A549 (cell line): ENCODE data around the gene ANGEL2. TPM values are rescaled to one million over a fixed set of nuclear protein-coding genes. Genes with fewer than 3 reads are reported as not detected.

ENCODE experiments used
- ATAC-seq, 2 experiments: fragments of 200-7000 bp in 1 of 2; fragments of >200 bp in 1 of 2; cut with Nextera tagmentation in 1 of 2; cut with Tn5 transposase in 1 of 2; 3 replicates each; pipeline versions ENCODE4 v1.8.0 to v1.9.1; 2018 to 2020; ENCODE audit warnings: mild to moderate bottlenecking in 1 of 2, moderate library complexity in 1 of 2
- CTCF ChIA-PET: fragments of 300-600 bp; sonication (Branson Sonifier 250); formaldehyde crosslinking; extraction: SDS; loops from one replicate; lab custom pipeline; 2021; ENCODE audit warnings: antibody characterized with exemption, inconsistent platforms; lab: Yijun Ruan, JAX
- POLR2A ChIA-PET: fragments of 350-600 bp; formaldehyde crosslinking; extraction: SDS; loops from one replicate; lab custom pipeline; 2021; ENCODE audit warnings: antibody characterized with exemption, inconsistent platforms; lab: Yijun Ruan, JAX
- DNase-seq, 2 experiments: peaks; one replicate each; pipeline versions ENCODE4 v3.0.0 to v3.0.0-alpha.2; 2011 to 2016; ENCODE audit warnings: low read depth in 1 of 2, low spot score in 1 of 2
- FAIRE-seq: peaks from 2 replicates; lab custom pipeline; 2011; peaks lifted over from hg19 to GRCh38; lab: Jason Lieb, UNC
- H3K27ac ChIP-seq, 2 experiments: fragments of >200 bp; sonication (Bioruptor Twin); formaldehyde crosslinking; 3 replicates each; pipeline ENCODE4 v1.5.1; 2016 to 2017
- H3K4me1 ChIP-seq: fragments of >200 bp; sonication (Bioruptor Twin); formaldehyde crosslinking; 3 replicates; pipeline ENCODE4 v1.6.1; 2016
- H3K4me2 ChIP-seq: fragments of >200 bp; sonication (Bioruptor Twin); formaldehyde crosslinking; 3 replicates; pipeline ENCODE4 v1.6.1; 2016
- H3K4me3 ChIP-seq: fragments of >200 bp; sonication (Bioruptor Twin); formaldehyde crosslinking; 3 replicates; pipeline ENCODE4 v1.5.1; 2016
- H3K9me3 ChIP-seq: fragments of >200 bp; sonication (Bioruptor Twin); formaldehyde crosslinking; 3 replicates; pipeline ENCODE4 v1.6.1; 2016
- CBX8 ChIP-seq: fragments of 200-600 bp; sonication (generic); IDR thresholded peaks from 2 replicates; pipeline ENCODE4 v1.6.1; 2016
- CEBPB ChIP-seq, 2 experiments: fragments of >200 bp in 1 of 2; sonication (Bioruptor Twin) in 1 of 2; formaldehyde crosslinking in 1 of 2; IDR thresholded peaks; 2 replicates each; pipeline ENCODE4 v1.6.1; 2012 to 2016
- CHD2 ChIP-seq: fragments of 150-350 bp; IDR thresholded peaks from 2 replicates; pipeline ENCODE4 v1.6.1; 2014; ENCODE audit warnings: low read length; ENCODE audit not compliant: partially characterized antibody
- EHF ChIP-seq: fragments of 250-450 bp; sonication (Bioruptor Pico); IDR thresholded peaks from 2 replicates; pipeline ENCODE4 v1.5.0; 2020; ENCODE audit warnings: mild to moderate bottlenecking
- EHMT2 ChIP-seq: fragments of 200-600 bp; sonication (generic); IDR thresholded peaks from 2 replicates; pipeline ENCODE4 v1.6.1; 2016; ENCODE audit warnings: antibody characterized with exemption, low read depth, mild to moderate bottlenecking, moderate library complexity
- HOXA7 ChIP-seq: fragments of 250-450 bp; sonication (Bioruptor Pico); IDR thresholded peaks from 2 replicates; pipeline ENCODE4 v1.5.0; 2020; ENCODE audit warnings: mild to moderate bottlenecking, moderate library complexity
- JUN ChIP-seq, 2 experiments: fragments of >200 bp; sonication (Bioruptor Twin); formaldehyde crosslinking; IDR thresholded peaks; 2 replicates in 1 of 2; 3 replicates in 1 of 2; pipeline ENCODE4 v1.6.1; 2016 to 2017
- MAFK ChIP-seq: fragments of 450-650 bp; IDR thresholded peaks from 2 replicates; pipeline ENCODE4 v1.6.1; 2014; ENCODE audit not compliant: partially characterized antibody
- NFE2L2 ChIP-seq: fragments of 150-350 bp; conservative IDR thresholded peaks from 2 replicates; pipeline ENCODE4 v1.6.1; 2014; ENCODE audit warnings: low read length
- NPAS2 ChIP-seq: fragments of 250-450 bp; sonication (Bioruptor Pico); IDR thresholded peaks from 2 replicates; pipeline ENCODE4 v1.8.0; 2022; ENCODE audit warnings: mild to moderate bottlenecking, moderate library complexity, borderline replicate concordance
- POLR2A ChIP-seq: IDR thresholded peaks from 2 replicates; pipeline ENCODE4 v1.6.1; 2012; ENCODE audit warnings: mild to moderate bottlenecking, low read length
- RCOR1 ChIP-seq: fragments of 150-350 bp; IDR thresholded peaks from 2 replicates; pipeline ENCODE4 v1.6.1; 2014; ENCODE audit warnings: antibody characterized with exemption, low read length, low read depth
- RNF2 ChIP-seq: fragments of 200-600 bp; sonication (generic); IDR thresholded peaks from 2 replicates; pipeline ENCODE4 v1.6.1; 2016; ENCODE audit warnings: low read depth, mild to moderate bottlenecking, antibody characterized with exemption, moderate library complexity, borderline replicate concordance
- TP53 ChIP-seq: fragments of 250-450 bp; sonication (Bioruptor Pico); IDR thresholded peaks from 2 replicates; pipeline ENCODE4 v1.5.0; 2021; ENCODE audit warnings: mild to moderate bottlenecking, moderate library complexity
- WGBS: methylation state at CpG from one replicate; pipeline ENCODE4 v1.1.6; 2017; ENCODE audit errors: missing lambda C conversion rate; 5-methylcytosine and 5-hydroxymethylcytosine counted together
- polyA plus RNA-seq, 4 experiments: library from polyadenylated mRNA; depleted of rRNA in 3 of 4; stranded (reverse); fragments of >200 nt; fragmentation: RNase III in 1 of 4; extraction: RNeasy Plus Mini Kit Qiagen cat#74134 plus additional on column Dnase treatment in 1 of 4; gene quantifications; 2 replicates in 3 of 4; 3 replicates in 1 of 4; pipeline ENCODE4 v1.2.3, GENCODE V29; 2011 to 2017
- TF ChIP-seq, protein P1 (sequence below): IDR thresholded peaks from 2 replicates; pipeline ENCODE4 v1.6.1; 2012
- TF ChIP-seq, protein P2 (sequence below): fragments of 450-650 bp; IDR thresholded peaks from 2 replicates; pipeline ENCODE4 v1.6.1; 2014; ENCODE audit warnings: antibody characterized with exemption
- TF ChIP-seq, protein P3 (sequence below): fragments of 250-450 bp; sonication (Bioruptor Pico); IDR thresholded peaks from 2 replicates; pipeline ENCODE4 v1.5.0; 2020; ENCODE audit warnings: low read depth, mild to moderate bottlenecking, moderate library complexity
- TF ChIP-seq, protein P4 (sequence below): fragments of 250-450 bp; sonication (Bioruptor Pico); IDR thresholded peaks from 2 replicates; pipeline ENCODE4 v1.5.0; 2021; ENCODE audit warnings: mild to moderate bottlenecking, moderate library complexity, borderline replicate concordance
- TF ChIP-seq, protein P5 (sequence below): fragments of 150-350 bp; IDR thresholded peaks from 2 replicates; pipeline ENCODE4 v1.6.1; 2014; ENCODE audit warnings: low read depth, mild to moderate bottlenecking, low read length

ANGEL2 gene
- polyA plus RNA-seq, 2 of the 4 experiments (the other 2 are of a cell fraction): 20.4 to 38.9 TPM

DNA sequence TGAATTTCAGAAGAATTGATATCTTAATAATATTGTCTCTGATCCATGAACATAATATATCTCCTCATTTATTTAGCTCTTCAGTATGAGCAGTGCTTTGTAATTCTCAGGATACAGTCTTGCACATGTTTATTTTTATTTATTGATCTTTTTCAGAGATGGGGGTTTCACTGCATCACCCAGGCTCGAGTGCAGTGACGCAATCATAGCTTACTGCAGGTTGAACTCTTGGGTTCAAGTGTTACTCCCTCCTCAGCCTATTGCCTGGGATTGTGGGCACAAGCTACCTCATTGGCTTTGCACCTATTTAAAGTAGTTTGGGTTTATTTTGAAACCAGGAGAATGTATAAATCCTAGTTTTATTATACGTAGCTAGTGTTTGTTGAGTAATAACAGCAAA is 40.1 kb upstream of the ANGEL2 start:
- CTCF ChIA-PET: no interaction called here
- WGBS: 87% methylated on average over 3 of the region's 3 CpGs

DNA sequence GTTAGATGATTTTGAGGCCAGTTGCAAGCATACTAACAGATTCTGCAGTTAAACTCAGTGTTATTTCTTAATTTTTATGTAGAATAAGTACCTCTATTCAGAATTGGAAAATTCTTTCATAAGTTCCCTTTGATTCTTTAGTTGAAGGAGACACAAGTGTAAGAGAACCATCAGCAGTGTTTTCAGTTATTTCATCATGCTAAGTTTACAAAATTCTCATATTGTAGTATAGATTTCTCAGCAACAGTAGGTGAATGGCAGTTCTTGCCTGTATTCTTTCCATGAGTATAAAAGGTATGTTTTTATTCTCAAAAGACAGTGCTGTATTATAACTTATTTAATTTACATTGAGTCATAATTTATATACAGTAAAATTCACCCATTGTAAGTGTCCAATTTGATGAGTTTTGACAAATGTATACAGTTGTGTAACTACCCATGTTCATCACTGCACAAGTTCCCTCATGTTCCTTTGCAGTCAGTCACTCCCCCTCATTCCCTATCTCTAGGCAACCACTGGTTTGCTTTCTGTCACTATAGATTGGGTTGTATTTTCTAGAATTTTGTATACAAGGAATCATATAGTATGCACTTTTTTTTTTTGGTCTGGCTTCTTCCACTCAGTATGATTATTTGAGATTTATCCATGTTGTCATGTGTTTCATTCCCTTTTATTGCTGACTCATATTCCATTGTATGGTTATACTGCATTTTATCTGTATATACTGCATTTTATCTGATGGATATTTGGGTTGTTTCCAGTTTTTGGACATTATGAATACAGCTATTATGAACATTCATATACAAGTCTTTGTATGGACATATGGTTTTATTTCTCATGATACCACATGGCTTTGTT is 39.3 kb upstream of the ANGEL2 start:
- Histone ChIP-seq H3K4me1 (peaks cover 31% of the 10 kb centered on the region), H3K4me2 (peak overlapping the region; percentile 2; the same call in 1 of the 3 replicates), H3K4me3 (no peak overlapping the region), H3K9me3 (no peaks in the 10 kb centered on the region; the same call in 2 of the 3 replicates), H3K27ac (0 out of 6 replicates have a peak overlapping the region, but pooled peaks of 1 of the 2 experiments have one; percentile 14)
- FAIRE-seq (no peak), DNase-seq (no peak), ATAC-seq (no peak)
- ChIA-PET POLR2A (no interaction called here), CTCF (no interaction called here)
- TF ChIP-seq MAFK (peak; percentile 89), NFE2L2 (0 out of 2 replicates have a peak, but pooled peaks have one; percentile 11), RNF2 (no peak)

More for the DNA sequence above, 40.1 kb upstream of the ANGEL2 start:
- Histone ChIP-seq H3K27ac (no peak overlapping the region), H3K4me3 (no peak overlapping the region), H3K4me1 (peaks cover 28% of the 10 kb centered on the region)
- no peak for FAIRE-seq
- no peak for ATAC-seq
- TF ChIP-seq, protein P1, sequence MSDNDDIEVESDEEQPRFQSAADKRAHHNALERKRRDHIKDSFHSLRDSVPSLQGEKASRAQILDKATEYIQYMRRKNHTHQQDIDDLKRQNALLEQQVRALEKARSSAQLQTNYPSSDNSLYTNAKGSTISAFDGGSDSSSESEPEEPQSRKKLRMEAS: no peak
- TF ChIP-seq, protein P2, sequence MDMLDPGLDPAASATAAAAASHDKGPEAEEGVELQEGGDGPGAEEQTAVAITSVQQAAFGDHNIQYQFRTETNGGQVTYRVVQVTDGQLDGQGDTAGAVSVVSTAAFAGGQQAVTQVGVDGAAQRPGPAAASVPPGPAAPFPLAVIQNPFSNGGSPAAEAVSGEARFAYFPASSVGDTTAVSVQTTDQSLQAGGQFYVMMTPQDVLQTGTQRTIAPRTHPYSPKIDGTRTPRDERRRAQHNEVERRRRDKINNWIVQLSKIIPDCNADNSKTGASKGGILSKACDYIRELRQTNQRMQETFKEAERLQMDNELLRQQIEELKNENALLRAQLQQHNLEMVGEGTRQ: no peak
- no peak for TF ChIP-seq POLR2A
- TF ChIP-seq CEBPB (IDR thresholded peaks at IDR 0.05): peak; percentile 11 to 51; a peak in 3 of 4 replicates
- TF ChIP-seq, protein P3, sequence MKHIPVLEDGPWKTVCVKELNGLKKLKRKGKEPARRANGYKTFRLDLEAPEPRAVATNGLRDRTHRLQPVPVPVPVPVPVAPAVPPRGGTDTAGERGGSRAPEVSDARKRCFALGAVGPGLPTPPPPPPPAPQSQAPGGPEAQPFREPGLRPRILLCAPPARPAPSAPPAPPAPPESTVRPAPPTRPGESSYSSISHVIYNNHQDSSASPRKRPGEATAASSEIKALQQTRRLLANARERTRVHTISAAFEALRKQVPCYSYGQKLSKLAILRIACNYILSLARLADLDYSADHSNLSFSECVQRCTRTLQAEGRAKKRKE: no peak
- TF ChIP-seq, all 56 proteins: peak for 1
- no peaks in the 10 kb centered on the region; the same call in 2 of the 3 replicates for H3K9me3 ChIP-seq
- no peak for DNase-seq
- POLR2A ChIA-PET: no interaction called here
- H3K4me2 ChIP-seq: no peak overlapping the region; the same call in 2 of the 3 replicates

DNA sequence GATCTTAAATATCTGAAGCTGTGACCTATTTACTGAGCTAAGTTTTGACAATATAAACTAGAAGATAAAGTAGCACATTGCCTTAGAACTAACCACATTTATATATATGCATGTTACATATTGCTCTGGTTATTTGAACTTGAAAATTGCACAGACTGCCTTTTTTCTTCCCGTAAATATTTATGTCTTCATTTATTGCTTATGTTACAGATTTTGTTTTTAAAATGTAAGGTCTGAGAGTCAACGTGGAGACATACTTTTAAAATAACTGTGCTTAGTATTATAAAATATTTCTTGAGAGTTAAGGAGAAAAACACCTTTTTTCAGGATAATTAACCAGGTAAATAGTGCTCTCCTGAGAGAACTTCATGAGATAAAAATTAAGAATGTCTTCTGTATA is 38.5 kb upstream of the ANGEL2 start:
- Histone ChIP-seq H3K4me2 (no peak overlapping the region), H3K4me3 (no peak overlapping the region), H3K27ac (no peak overlapping the region), H3K4me1 (peaks cover 31% of the 10 kb centered on the region)
- POLR2A ChIA-PET: interaction anchor here (0.6 kb wide), 1 partner anchor 38 kb away, joined by 4 read pairs; no protein-coding TSS in a partner anchor
- CTCF ChIA-PET: interaction anchor here (0.6 kb wide), 1 partner anchor 1520 kb away, joined by 3 read pairs; no protein-coding TSS in a partner anchor
- ATAC-seq (no peak), DNase-seq (no peak), FAIRE-seq (no peak)
- WGBS: 67% methylated on average over 2 of the region's 2 CpGs
- TF ChIP-seq RCOR1 (no peak), EHMT2 (no peak), NFE2L2 (no peak), JUN (IDR thresholded peaks at IDR 0.05) (no peak), EHF (CRISPR knock-in tag) (no peak), TP53 (CRISPR knock-in tag) (no peak), HOXA7 (no peak), CBX8 (no peak), NPAS2 (no peak), CHD2 (no peak)
- TF ChIP-seq, protein P4, sequence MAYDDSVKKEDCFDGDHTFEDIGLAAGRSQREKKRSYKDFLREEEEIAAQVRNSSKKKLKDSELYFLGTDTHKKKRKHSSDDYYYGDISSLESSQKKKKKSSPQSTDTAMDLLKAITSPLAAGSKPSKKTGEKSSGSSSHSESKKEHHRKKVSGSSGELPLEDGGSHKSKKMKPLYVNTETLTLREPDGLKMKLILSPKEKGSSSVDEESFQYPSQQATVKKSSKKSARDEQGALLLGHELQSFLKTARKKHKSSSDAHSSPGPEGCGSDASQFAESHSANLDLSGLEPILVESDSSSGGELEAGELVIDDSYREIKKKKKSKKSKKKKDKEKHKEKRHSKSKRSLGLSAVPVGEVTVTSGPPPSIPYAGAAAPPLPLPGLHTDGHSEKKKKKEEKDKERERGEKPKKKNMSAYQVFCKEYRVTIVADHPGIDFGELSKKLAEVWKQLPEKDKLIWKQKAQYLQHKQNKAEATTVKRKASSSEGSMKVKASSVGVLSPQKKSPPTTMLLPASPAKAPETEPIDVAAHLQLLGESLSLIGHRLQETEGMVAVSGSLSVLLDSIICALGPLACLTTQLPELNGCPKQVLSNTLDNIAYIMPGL (CRISPR knock-in tag): no peak
- TF ChIP-seq, protein P5, sequence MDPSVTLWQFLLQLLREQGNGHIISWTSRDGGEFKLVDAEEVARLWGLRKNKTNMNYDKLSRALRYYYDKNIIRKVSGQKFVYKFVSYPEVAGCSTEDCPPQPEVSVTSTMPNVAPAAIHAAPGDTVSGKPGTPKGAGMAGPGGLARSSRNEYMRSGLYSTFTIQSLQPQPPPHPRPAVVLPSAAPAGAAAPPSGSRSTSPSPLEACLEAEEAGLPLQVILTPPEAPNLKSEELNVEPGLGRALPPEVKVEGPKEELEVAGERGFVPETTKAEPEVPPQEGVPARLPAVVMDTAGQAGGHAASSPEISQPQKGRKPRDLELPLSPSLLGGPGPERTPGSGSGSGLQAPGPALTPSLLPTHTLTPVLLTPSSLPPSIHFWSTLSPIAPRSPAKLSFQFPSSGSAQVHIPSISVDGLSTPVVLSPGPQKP: no peak
- TF ChIP-seq, all 56 proteins: peak for 0
- no peaks in the 10 kb centered on the region; the same call in 2 of the 3 replicates for H3K9me3 ChIP-seq
